ENCODE data around the gene ENPP6.

GRCh38 chr4:184214931-184215330 is 2.7 kb downstream of the ENPP6 start:
- TF ChIP-seq CTCF (CRISPR knock-in tag; IDR thresholded peaks at IDR 0.05) (no peak), RFX5 (IDR thresholded peaks at IDR 0.05; ENCODE audit: low read depth, low read length) (no peak), PHF20 (CRISPR knock-in tag; IDR thresholded peaks at IDR 0.05) (no peak), ZNF501 (CRISPR knock-in tag; IDR thresholded peaks at IDR 0.05) (no peak), NFIB (CRISPR knock-in tag; IDR thresholded peaks at IDR 0.05; ENCODE audit: borderline replicate concordance) (no peak), CHCHD3 (CRISPR knock-in tag; IDR thresholded peaks at IDR 0.05) (no peak), ZNF605 (CRISPR knock-in tag; IDR thresholded peaks at IDR 0.05) (no peak), KLF13 (CRISPR knock-in tag; IDR thresholded peaks at IDR 0.05) (no peak), ELF3 (CRISPR knock-in tag; IDR thresholded peaks at IDR 0.05) (no peak), ASH2L (IDR thresholded peaks at IDR 0.05; ENCODE audit: insufficient read length, low read depth, low read length) (no peak)

All from HepG2 (cell line).